DMS153 treated with DMSO at 0.1 percent for 48 hours (cell line): Measurements from ENCODE around the gene PYGO2.
A peak's percentile ranks its signal among the peaks of the same experiment; 100 is the strongest.

Experiments used
- DNase-seq: peaks from one replicate; lab custom pipeline; 2025; ENCODE audit not compliant: unreplicated experiment; lab: John Stamatoyannopoulos, UW

PYGO2 gene

GRCh38 chr1:154944401-154945159, 17.0 kb downstream of the PYGO2 start:
- no peak for DNase-seq

DNA sequence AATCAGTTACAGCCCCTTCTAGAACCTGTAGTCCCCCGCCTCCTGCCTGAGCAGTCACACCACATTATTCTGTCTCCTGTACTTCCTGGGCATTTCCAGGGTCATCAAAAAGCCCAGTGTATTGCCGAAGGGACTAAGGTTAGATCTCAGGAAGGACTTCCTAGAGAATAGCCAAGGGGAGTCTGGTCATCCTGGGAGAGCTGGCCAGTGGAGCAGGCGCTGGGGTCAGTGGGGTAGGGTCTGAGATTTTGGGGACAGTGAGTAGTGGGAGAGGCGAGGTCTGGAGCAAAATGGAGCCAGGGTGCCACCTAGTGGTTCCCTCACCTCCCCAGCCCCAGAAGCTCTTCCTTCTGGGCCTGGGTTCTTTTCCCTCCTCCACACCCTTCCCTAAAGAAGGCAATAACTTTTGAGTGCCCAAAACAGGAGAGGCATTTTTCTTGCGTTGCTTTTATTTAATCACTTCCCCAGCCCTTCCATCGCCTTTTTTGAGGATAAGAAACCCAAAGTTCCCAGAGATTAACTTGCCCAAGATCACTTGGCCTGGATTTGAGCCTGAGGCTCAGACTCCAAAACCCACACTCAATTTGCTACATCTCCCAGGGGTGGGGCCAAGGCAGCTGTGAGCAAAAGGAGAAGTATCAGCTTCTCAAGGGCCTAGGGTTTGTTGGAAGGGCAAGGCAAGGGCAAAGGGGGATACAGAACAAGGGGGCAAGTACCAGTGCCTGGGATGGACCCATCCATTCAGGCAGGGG, 17.8 kb downstream of the PYGO2 start:
- DNase-seq: peak; percentile 53

DNA sequence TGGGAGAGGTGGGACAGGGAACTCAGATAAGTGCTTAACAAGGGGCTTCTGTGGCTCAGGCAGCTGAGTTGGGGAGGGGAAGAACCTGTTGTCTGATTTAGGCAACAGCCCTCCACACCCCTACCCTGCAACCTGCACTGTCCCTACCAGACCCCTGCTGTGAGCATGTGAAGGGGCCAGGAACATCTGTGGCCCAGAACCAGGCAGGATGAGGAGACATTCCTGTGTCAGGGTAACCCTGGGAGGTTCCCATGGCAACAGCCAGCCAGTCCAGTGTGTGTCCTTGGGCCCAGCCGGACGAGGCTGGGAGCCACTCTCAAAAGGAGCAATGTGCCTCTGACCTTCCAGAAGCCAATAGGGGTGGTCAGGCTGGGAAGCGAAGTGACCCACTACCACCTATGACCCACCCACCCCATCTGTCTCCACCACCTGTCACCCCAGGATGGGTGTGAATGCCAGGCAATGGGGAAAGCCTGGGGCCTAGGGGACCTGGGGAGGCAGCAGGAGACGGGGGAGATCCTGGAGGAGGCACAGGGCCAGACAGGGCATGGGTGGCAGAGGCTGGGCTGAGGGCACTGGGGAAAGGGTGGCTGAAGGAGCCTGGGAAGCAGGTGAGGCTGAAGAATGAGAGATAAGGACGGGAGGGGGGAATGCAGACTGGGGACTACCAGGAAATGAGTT, 20.1 kb downstream of the PYGO2 start:
- no peak for DNase-seq

DNA sequence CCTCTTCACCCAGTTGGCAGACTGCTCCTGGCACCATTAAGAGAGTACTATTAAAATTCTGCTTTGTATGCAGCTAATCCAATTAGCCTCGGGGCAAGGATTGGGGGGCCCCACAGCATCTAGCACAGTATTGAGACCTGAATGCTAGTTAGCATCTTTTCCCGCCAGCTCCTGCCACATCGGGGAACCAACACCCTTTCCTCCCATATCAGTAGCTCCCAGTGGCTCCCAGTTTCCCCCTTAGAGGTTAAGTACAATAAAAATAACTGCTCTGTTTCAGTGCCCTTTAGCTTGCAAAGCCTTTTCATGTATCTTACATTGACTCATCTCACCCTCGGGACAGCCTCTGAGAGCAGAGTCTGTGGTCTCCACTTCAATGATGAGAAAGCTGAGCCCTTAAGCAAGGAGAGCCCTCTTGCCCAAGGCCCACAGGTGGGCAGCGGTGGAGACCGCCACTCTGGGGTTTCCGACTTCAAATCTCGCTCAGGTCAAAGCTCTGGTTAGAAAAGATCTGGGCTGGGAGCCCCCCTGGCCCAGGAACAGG, 20.9 kb downstream of the PYGO2 start:
- DNase-seq: no peak

- no peak for DNase-seq
These were observed 21.4 kb downstream of the PYGO2 start for GRCh38 chr1:154940213-154940560.

DNA sequence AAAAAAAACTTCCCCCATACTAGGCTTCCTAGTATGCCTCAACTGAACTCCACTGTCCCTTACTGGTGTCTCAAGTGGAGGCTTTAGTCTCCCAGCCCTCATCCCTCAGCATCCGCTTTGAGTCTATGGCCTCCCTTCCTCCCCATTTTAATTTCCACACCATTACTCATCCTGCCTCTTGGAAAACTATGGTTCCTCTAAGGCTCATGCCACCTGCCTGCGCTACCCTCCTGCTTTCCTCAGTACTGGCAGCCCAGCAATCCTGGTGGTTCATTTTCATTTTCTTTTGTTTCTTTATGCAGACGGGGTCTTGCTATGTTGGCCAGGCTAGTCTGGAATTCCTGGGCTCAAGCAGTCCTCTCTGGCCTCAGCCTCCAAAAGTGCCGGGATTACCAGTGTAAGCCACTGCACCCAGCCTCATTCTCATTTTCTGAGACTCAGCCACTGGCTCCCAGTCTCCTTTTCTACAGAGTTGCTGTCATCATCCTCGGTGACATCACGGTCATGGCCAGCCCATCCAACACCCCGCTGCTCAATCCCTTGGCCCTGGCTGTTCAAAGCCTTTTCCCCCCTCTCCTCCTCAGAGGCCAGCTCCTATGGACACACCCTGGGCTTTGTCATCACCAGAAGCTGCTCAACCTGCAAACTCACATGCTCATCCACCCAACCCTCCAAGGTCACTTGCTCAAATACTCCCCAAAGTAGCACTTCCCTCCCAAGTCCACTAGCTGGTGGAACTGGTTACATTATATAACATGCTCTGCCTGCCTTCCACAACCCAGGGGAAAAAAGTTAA, 22.8 kb downstream of the PYGO2 start:
- DNase-seq: no peak

DNA sequence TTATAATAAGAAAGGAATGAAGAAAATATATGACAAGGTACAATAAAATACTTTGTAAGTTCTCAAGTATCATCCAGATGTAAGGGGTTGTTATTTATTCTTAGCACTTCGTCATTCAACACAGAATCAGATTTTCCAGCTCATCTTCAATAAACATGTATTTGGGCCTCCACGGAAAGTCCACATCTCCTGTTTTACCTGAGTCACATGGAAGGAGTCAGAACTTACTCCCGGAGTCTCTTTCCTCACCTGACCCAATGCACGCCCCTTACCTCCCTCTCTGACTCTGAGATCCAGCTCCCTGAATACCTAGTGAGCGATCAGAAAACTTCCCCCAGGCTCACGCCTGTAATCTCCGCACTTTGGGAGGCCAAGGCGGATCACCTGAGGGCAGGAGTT, 23.6 kb downstream of the PYGO2 start:
- no peak for DNase-seq

- peak; percentile 99 for DNase-seq
These were observed 24.2 kb downstream of the PYGO2 start for GRCh38 chr1:154937085-154937987.

DNA sequence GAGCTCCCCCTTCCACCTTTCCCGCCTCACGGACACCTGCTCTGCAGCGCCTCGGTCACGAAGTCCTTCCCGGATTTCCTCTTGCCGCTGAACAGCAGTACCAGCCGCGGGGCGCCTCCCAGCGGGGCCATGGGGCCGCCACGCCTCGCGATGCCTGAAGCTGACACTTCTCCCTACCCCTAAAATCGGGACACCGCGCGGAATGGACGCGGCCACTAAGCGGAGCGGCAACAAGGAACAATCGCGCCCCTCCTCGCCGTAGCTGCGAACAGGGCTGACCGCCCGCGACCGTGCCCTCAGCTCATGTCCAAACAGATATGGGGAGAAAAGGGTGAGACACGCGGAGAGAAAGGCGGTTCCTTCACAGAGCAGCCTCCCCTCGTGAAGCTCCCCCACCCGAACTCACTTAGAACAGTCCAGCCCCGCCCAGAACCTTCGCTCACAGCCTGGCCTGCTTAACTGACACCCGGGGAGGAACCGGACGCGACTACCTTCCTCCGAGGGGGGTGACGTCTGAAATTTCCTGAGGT, 25.0 kb downstream of the PYGO2 start, which contains the start of gene PMVK:
Gene PMVK (minus strand): TSS at position 165 of the 530 bp plus-strand sequence. CDS start 34 bp downstream, at position 131.
- peak; percentile 99 for DNase-seq

- no peak for DNase-seq
These were observed 25.6 kb downstream of the PYGO2 start for GRCh38 chr1:154935749-154936554.

DNA sequence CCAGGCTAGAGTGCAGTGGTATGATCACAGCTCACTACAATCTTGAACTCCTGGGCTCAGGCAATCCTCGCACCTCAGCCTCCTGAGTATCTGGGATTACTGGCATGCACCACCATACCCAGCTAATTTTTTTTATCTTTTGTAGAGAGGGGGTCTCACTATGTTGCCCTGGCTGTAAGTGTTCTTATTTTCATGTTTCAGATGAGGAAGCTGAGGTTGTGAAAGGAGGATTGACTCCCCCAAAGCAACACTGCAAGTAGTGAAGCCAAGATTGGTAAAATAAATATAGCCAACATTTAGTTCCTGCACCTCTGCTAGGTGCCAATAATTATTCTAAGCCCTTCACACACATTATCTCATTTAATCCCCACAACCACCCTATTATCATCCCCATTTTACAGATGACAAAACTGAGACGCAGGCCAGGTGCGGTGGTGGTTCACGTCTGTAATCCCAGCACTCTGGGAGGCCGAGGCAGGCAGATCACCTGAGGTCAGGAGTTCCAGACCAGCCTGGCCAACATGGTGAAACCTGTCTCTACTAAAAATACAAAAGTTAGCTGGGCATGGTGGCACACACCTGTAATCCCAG, 27.1 kb downstream of the PYGO2 start:
- DNase-seq: no peak

DNA sequence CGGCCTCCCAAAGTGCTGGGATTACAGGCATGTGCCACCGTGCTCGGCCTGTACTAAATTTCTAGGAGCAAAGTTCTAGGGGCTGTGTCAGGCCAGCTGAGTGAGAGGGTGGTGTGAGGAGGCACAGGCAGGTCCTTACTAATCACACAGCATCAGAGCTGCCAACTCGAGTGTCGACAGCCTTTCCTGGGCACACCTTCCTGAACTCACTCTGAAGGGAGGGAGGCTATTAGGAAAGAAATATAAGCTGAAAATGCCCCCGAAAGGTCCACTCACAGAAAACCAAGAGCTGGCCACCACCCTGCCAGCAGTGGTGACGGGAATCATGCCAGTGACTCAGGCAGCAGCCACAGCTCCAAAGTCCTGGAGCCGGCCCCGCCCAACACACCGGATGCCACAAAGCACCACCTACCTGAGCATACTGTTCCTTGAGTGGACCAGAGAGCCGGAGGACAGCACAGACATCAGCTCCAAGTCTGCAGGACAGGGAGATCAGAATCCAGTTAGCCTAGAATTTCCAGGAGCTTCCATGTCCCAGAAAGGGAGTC, 29.6 kb downstream of the PYGO2 start:
- DNase-seq: no peak

DNA sequence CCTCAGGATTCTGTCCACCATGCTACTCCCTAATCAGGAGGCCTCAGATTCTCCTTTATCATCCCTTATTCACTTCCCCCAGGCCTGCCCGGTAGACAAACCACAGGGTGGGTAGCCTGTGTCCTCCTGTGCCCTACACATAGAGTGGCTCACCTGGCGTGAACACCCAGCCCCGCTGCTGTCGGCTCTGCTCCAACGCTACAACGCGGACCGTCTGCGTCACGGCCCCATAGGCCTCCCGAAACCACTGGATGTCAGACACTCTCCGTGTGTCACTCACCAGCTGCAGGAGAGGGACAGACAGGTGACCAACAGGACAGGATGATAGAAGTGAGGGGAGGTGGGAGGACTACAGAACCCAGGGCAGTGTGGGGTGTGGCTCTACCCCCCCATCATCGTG, 35.4 kb downstream of the PYGO2 start:
- DNase-seq: no peak

- DNase-seq: no peak
These were observed 36.0 kb downstream of the PYGO2 start for GRCh38 chr1:154925335-154926170.

GRCh38 chr1:154923695-154924094, 37.9 kb downstream of the PYGO2 start:
- DNase-seq: no peak

DNA sequence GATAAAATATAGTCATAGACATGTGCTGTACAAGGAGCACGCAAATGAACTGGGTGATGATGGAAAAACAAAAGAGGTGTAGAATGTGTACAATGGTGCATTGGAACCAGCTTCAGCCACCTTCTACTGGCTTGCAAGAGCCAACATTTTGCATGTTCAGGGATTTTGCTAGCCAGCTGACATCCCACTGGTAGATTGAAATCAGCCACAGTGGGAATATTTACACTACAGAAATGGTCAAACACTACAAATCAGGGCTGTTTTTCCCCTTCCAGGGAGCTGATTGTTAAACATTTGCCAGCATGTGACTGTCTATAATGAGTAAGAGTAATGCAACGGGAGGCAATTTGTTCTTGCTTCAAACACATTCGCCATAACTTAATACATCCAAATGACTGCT, 48.3 kb downstream of the PYGO2 start:
- no peak for DNase-seq

DNA sequence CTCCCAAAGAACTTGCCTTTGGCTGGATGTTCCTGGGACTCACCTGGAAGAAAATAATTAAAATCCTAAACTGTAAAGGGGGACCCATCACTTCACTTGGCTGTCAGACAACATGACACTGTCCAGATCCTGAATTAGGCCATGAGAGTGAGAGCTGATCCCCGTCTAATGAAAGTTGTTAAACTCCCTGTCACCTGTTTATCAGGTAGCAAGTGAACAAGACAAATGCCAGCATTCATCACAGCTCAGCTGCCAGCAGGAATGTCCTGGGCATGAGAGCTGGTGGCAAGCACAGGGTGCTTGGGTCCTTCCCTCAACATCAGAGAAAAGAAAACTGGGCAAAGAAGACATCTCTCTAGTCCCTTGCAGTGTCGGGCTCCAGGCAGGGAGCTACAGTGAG, 48.8 kb downstream of the PYGO2 start:
- no peak for DNase-seq
